ENCODE data around the gene AIG1.

DNA sequence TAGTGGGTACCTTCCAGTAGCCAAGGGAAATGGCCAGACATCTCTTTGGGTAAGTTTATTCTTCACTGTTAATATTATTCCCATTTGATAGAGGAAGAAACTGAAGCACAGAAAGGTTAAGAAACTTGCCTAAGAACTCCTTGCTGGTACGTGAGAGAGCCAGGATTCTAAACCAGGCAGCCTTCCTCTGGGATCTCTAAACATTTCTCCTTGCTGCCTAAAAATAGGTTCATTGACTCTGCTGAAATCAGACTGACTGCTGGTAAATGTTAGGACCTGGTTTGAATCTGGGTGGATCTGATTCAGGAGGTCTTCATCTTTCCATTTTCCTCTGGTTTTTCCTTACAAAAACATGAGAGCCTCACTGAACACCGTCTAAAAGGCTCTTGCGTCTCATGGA, 186.9 kb downstream of the AIG1 start:
- TF ChIP-seq, protein P1, sequence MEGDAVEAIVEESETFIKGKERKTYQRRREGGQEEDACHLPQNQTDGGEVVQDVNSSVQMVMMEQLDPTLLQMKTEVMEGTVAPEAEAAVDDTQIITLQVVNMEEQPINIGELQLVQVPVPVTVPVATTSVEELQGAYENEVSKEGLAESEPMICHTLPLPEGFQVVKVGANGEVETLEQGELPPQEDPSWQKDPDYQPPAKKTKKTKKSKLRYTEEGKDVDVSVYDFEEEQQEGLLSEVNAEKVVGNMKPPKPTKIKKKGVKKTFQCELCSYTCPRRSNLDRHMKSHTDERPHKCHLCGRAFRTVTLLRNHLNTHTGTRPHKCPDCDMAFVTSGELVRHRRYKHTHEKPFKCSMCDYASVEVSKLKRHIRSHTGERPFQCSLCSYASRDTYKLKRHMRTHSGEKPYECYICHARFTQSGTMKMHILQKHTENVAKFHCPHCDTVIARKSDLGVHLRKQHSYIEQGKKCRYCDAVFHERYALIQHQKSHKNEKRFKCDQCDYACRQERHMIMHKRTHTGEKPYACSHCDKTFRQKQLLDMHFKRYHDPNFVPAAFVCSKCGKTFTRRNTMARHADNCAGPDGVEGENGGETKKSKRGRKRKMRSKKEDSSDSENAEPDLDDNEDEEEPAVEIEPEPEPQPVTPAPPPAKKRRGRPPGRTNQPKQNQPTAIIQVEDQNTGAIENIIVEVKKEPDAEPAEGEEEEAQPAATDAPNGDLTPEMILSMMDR (IDR thresholded peaks at IDR 0.05; ENCODE audit: poor library complexity, severe bottlenecking): no peak
- no peak for TF ChIP-seq RAD21 (conservative IDR thresholded peaks at IDR 0.05)
